ENCODE data around the gene ZNF513.
"Not testable (repeated sequence)": the region's sequence is repeated elsewhere in the genome, so short reads cannot be mapped to it uniquely, and the experiment has no call there.

Gene ZNF513

GRCh38 chr2:27362678-27363420 lies 17.7 kb downstream of the ZNF513 start:
- DNase-seq (ENCODE audit: insufficient read length, low spot score), result no peak
- no peak for FAIRE-seq

- DNase-seq (ENCODE audit: insufficient read length, low spot score) (peak; percentile 97), FAIRE-seq (peak; percentile 72)
Measured at GRCh38 chr2:27356382-27357181, 24.0 kb downstream of the ZNF513 start, which contains the start of gene GTF3C2. Gene GTF3C2, minus strand, starts transcription at chr2:27356764. Its CDS starts 13,210 bp downstream, at chr2:27343554.

DNA sequence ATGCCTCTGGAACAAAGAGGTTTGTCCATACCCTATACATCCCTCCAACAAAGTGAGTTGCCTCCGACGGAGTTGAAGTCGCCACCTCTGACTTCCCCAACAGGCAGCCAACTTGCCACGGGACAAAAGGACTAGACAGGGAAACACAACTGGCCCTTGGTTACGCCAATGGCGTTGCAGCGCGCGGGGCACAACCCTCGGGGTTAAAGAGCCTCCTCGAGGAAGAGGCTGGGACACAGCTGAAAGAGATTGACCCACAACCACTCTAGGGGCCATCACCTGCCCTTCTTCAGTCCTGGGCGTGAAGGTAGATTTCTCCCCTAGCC lies 24.5 kb downstream of the ZNF513 start:
- DNase-seq (ENCODE audit: insufficient read length, low spot score), result peak; percentile 51
- FAIRE-seq, result no peak

DNA sequence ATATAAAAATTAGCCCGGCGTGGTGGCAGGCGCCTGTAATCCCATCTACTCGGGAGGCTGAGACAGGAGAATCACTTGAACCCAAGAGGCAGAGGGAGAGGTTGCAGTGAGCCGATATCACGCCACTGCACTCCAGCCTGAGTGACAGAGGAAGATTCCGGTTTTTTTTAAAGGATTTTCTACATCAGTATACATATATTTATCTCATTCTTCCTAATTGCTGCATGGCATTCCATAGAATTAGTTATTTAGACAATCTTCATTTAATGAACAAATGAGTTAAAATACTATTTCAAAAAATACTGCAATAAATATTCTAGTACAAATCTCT lies 26.0 kb downstream of the ZNF513 start:
- FAIRE-seq, result no peak
- DNase-seq (ENCODE audit: insufficient read length, low spot score), result no peak

DNA sequence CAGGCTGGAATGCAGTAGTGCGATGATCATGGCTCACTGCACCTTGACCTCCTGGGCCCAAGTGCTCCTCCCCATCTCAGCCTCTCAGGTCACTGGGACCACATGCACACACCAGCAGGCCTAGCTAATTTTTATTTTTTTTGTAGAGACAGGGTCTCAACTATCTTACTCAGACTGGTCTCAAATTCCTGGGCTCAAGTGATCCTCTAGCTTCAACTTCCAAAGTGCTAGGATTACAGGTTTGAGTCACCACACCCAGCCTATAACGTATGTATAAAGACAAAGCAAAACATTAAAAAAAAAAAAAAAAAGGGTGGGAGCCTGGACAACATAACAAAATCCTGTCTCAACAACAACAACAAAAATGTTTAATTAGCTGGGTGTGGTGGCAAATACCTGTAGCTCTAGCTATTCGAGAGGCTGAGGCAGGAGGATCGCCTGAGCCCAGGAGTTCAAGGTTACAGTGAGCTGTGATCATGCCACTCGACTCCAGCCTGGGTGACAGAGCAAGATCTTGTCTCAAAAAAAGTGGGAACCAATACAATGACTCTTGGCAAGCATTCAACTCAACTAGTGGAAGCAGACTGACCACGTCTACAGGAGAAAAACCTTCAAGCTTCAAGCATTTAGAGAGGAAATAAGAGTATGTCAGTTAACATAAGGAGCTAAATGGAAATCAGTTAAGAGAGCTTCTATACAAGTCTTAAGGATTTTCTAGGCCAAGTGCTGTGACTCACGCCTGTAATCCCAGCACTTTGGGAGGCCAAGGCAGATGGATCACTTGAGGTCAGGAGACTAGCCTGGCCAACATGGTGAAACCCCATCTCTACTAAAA lies 26.6 kb downstream of the ZNF513 start:
- FAIRE-seq (no peak), DNase-seq (ENCODE audit: insufficient read length, low spot score) (no peak)

- not testable (repeated sequence) for FAIRE-seq; DNase-seq (ENCODE audit: insufficient read length, low spot score)
Measured at GRCh38 chr2:27353386-27353761, 27.2 kb downstream of the ZNF513 start.

- no peak for FAIRE-seq
- DNase-seq (ENCODE audit: insufficient read length, low spot score), result no peak
Measured at GRCh38 chr2:27351802-27352598, 28.5 kb downstream of the ZNF513 start.

DNA sequence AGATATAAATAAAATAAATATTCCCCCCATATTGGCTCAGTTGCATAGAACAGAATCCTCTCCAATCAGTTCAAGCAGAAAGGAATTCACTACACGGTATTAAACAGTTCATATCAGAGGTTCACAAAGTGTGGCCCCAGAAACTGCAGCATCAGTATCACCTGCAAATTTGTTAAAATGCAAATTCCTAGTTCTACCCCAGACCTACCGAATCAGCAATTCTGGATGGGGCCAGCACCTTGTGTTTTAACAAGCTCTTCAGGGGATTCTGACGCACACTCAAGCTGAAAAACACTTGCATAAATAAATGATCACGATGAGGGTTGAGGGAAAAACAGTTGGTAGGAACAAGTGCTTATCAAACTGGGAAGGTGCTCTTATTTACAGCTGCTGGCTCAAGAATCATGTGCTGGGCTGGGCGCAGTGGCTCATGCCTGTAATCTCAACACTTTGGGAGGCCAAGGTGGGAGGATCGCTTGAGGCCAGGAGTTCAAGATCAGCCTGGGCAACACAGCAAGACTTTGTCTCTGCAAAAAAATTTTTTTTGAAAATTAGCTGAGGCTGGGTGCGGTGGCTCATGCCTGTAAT lies 30.3 kb downstream of the ZNF513 start:
- DNase-seq (ENCODE audit: insufficient read length, low spot score), result no peak

GRCh38 chr2:27347641-27348040 lies 32.9 kb downstream of the ZNF513 start:
- FAIRE-seq, result no peak

More for the DNA sequence above, 30.3 kb downstream of the ZNF513 start:
- FAIRE-seq, result no peak

GRCh38 chr2:27336173-27336572 lies 44.4 kb downstream of the ZNF513 start:
- FAIRE-seq (no peak), DNase-seq (ENCODE audit: insufficient read length, low spot score) (no peak)

More at GRCh38 chr2:27347641-27348040, 32.9 kb downstream of the ZNF513 start:
- DNase-seq (ENCODE audit: insufficient read length, low spot score), result no peak

GRCh38 chr2:27335311-27335710 lies 45.2 kb downstream of the ZNF513 start:
- DNase-seq (ENCODE audit: insufficient read length, low spot score) (no peak), FAIRE-seq (no peak)

Measured in HTR-8/SVneo (cell line).